Mucosa of rectum (tissue), 2 donors: ENCODE data around the gene CTSS.

Experiments used
- H3K27ac ChIP-seq, 2 donors: one replicate each; pipeline ENCODE4 v1.7.0; 2013; ENCODE audit warnings: inconsistent platforms in 2 of 2, low read depth in 2 of 2, low read length in 2 of 2
- H3K27me3 ChIP-seq, 2 donors: one replicate each; pipeline ENCODE4 v1.7.0; 2013; ENCODE audit warnings: low read length in 2 of 2; ENCODE audit not compliant: control insufficient read depth in 2 of 2, insufficient read depth in 2 of 2
- H3K36me3 ChIP-seq, 2 donors: one replicate each; pipeline ENCODE4 v1.7.0; 2013; ENCODE audit warnings: low read length in 2 of 2; ENCODE audit not compliant: control insufficient read depth in 2 of 2, insufficient read depth in 2 of 2
- H3K4me1 ChIP-seq, 2 donors: one replicate each; pipeline ENCODE4 v1.7.0; 2013; ENCODE audit warnings: low read length in 2 of 2, mild to moderate bottlenecking in 1 of 2; ENCODE audit not compliant: control insufficient read depth in 2 of 2, insufficient read depth in 2 of 2
- H3K4me3 ChIP-seq, 2 donors: one replicate each; pipeline ENCODE4 v1.7.0; 2013; ENCODE audit warnings: low read length in 2 of 2
- H3K9ac ChIP-seq, 2 donors: one replicate each; pipeline ENCODE4 v1.7.0; 2013; ENCODE audit warnings: low read length in 2 of 2, low read depth in 1 of 2, mild to moderate bottlenecking in 1 of 2
- H3K9me3 ChIP-seq, 2 donors: one replicate each; pipeline ENCODE4 v1.7.0; 2013; ENCODE audit warnings: low read length in 2 of 2; ENCODE audit not compliant: control insufficient read depth in 2 of 2
- donor health status: healthy.
- donor health status: Normal muscosa, but diverticular disease.

The CTSS gene

DNA sequence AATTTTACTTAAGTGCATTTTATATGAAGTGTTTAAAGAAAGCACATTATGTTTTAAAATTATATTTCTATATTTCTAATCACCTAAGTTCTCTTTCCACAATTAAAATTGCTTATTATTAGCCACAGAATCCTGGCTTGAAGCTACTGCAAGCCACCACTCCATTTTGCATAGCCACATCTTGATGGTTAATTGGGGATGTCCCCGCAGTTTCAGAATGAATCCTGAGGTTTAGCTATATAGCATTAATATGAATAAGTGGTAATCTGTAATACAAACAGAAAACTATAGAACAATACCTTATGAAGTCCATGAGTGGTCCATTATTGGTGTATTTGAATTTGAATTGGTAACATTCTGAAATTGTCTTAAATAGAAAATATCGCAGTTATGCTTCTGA is 57.0 kb downstream of the CTSS start:
- no peaks in the 10 kb centered on the region for H3K9me3 ChIP-seq
- no peak overlapping the region for H3K27ac ChIP-seq
- no peaks in the 10 kb centered on the region for H3K4me1 ChIP-seq
- H3K27me3 ChIP-seq = no peaks in the 10 kb centered on the region
- no peaks in the 10 kb centered on the region for H3K36me3 ChIP-seq
- no peak overlapping the region for H3K9ac ChIP-seq
- H3K4me3 ChIP-seq = no peak overlapping the region

DNA sequence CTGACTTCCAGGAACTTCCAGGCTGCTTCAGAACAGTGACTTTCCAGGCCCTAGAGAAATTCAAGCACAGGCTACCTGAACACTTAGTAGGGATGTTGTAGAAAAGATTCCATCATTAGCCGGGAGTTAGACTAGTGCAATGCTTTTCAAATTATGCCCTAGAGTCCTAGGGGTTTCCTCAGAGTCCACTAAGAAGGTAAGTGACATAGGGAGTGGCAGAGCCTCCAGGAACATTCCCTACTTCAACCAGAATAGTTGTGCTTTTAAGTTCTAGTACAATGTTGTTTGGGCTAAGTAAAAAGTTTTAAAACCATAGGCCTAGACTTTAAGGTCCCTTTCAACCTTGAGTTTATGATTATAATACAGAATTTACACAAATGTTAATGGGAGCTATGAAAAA is 59.5 kb downstream of the CTSS start:
- no peaks in the 10 kb centered on the region for H3K4me1 ChIP-seq
- no peak overlapping the region for H3K4me3 ChIP-seq
- H3K9me3 ChIP-seq = no peaks in the 10 kb centered on the region
- no peaks in the 10 kb centered on the region for H3K36me3 ChIP-seq
- no peak overlapping the region for H3K9ac ChIP-seq
- H3K27ac ChIP-seq = no peak overlapping the region
- H3K27me3 ChIP-seq = no peaks in the 10 kb centered on the region

DNA sequence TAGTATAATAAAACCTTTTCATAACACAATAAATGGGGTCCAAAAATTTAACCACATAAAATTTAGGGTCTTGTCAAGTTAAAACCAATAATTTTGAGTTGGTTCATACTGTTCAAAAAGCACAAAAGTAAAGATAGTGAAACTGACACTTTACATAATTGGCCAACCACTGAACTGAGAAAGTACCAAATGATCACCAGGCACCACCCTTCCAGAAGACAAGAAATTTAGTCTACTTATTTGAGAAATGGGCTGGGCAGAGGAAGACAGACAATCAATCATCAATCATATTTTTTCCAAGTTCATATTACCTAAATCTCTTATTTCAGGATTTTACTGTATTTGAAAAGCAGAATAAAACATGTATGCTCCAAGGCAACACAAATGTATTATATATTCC is 62.2 kb downstream of the CTSS start:
- Histone ChIP-seq H3K27ac (no peak overlapping the region), H3K27me3 (no peaks in the 10 kb centered on the region), H3K9ac (no peak overlapping the region), H3K36me3 (no peaks in the 10 kb centered on the region), H3K4me3 (no peak overlapping the region), H3K4me1 (no peaks in the 10 kb centered on the region), H3K9me3 (no peaks in the 10 kb centered on the region)

DNA sequence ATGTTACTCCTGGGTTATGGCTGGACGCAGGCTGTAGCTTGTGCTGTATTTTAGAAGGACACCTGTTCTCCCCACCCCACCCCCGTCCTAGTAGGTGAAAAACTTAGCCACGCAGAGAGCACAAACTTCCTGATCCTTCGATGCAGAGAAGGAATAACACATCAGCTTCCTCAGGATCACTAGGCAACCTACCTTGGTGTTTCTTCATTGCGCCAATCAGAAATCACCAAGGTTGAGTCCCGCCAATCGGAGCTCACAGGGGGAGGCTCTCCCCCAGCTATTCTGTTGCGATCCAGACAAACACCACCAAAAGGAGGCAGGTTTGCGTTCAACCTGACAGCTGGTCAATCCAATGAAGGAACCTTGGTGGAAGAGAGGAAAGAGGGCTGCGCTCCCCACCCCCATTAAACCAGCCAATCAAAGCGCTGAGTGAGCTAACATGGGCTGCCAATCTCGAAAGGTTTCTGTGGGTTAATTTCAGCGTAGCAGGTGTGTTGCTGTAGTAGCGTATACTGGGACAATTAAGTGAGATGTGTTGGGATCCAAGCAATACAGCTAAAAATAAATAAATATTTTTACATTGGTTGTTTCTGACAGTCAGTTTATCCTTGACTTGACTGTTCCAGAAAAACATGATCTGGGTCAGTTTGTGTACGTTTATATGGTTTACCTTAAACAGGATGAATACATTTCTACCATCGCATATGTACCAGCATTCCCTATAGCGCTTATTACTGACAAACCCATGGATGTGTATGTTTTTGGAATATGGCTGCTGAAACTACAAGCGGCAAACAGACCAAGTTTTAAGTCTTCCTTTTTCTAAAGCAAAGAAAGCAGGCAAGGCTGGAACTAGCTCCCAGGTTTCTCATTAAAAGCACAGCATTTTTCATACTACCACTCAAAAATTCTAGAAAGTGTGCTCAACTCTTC is 68.3 kb downstream of the CTSS start, which contains the start of gene GOLPH3L:
TSS of gene GOLPH3L (minus strand) at position 160 of the 933 bp plus-strand sequence. CDS start 2,316 bp downstream, outside the sequence.
- Histone ChIP-seq H3K27ac (peak within 1 kb of the TSS; percentile 84), H3K4me3 (peak within 1 kb of the TSS; percentile 84 to 97), H3K36me3 (peaks cover 18 to 21% of the 10 kb centered on the region in 2 donors), H3K9me3 (no peaks in the 10 kb centered on the region), H3K9ac (peak within 1 kb of the TSS; percentile 73 to 76), H3K27me3 (no peaks in the 10 kb centered on the region), H3K4me1 (peaks cover 8 to 13% of the 10 kb centered on the region in 2 donors)

DNA sequence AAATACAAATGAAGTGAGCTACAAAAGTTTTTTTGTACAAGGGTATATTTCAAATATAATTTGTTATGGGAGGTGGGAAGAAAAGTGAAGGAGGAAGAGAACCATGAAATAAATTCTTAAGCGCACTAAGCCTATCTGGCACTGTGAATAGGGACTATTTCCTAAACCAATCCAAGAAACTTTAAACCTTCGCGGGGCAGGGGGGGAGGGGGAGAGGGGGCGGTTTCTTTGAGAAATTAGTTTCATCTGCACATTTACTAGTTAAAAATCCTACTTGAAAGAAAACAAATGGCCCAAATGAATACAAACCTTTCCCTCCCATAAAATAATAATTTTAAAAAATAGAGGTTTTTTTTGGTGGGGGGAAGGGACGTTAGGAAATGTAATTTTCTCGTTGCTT is 69.0 kb downstream of the CTSS start:
- peaks cover 19 to 24% of the 10 kb centered on the region in 2 donors for H3K36me3 ChIP-seq
- peak overlapping the region; percentile 84 to 97 for H3K4me3 ChIP-seq
- peaks cover 8 to 13% of the 10 kb centered on the region in 2 donors for H3K4me1 ChIP-seq
- no peaks in the 10 kb centered on the region for H3K9me3 ChIP-seq
- H3K27ac ChIP-seq = peak overlapping the region; percentile 84
- peak overlapping the region; percentile 73 to 76 for H3K9ac ChIP-seq
- no peaks in the 10 kb centered on the region for H3K27me3 ChIP-seq

DNA sequence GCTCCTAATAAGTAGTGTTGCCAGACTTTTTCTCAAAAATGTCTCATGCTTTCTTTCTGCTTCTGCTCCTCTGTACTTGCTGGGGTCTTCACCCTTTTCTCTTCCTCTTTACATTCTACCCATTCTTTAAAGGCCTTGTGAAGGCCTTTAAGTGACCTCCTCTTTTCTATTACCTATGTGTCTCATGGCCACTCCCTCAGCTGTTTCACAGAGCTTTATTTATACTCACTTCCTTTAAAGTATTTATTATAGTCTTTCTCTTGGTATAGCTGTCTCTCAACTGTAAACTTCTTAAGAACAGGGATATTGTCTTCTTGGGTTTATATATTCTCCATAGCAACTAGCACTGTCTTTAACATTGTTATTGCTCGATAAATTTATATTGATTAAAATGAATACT is 69.4 kb downstream of the CTSS start:
- no peaks in the 10 kb centered on the region for H3K27me3 ChIP-seq
- H3K36me3 ChIP-seq = peaks cover 19 to 24% of the 10 kb centered on the region in 2 donors
- H3K4me1 ChIP-seq = peaks cover 8 to 13% of the 10 kb centered on the region in 2 donors
- peak overlapping the region; percentile 84 to 97 for H3K4me3 ChIP-seq
- no peaks in the 10 kb centered on the region for H3K9me3 ChIP-seq
- peak overlapping the region; percentile 60 to 61 for H3K9ac ChIP-seq
- H3K27ac ChIP-seq = peak overlapping the region; percentile 84

DNA sequence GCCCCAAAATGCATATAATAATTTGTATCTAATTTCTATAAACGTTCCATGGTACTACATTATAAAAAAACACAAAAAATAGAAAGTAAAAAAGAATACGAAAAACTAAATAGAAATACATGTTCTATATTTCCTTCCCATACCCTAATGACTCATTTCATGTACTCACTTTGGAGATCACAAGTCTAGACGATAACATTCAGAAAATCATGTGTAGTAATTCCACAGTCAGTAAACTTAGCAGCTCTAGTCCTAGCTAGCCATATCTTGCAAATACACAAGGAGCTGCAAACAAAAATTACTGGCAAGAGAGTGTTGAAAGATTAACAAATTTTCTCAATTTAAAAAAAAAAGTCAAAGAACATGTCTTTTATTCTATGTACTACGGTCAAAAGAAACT is 70.0 kb downstream of the CTSS start:
- Histone ChIP-seq H3K9ac (peak overlapping the region; percentile 32 to 61), H3K4me1 (peaks cover 8 to 13% of the 10 kb centered on the region in 2 donors), H3K27me3 (no peaks in the 10 kb centered on the region), H3K36me3 (peaks cover 24% of the 10 kb centered on the region in 2 donors), H3K4me3 (peak overlapping the region; percentile 84 to 97), H3K27ac (peak overlapping the region; percentile 16 to 51), H3K9me3 (no peaks in the 10 kb centered on the region)

DNA sequence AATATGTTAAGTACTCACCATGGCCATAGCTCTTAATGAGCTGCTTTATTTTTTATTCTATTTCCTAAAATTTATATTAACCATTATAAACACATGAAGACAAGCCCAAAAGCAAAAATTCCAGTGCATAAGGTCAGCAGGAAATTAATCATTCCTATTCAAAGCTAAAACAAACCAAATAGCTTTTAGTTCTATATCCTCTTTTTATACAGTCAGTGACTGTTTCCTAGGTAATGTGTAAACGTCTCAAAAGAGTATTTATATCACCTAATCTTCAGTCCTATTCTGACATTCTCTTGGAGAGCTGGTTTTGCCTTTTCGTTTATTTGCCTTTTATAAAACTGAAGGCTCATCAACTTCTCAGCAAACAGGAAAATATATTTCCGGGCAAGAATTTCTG is 72.9 kb downstream of the CTSS start:
- Histone ChIP-seq H3K9me3 (no peaks in the 10 kb centered on the region), H3K36me3 (peaks cover 31 to 35% of the 10 kb centered on the region in 2 donors), H3K27me3 (no peaks in the 10 kb centered on the region), H3K4me3 (no peak overlapping the region), H3K9ac (no peak overlapping the region), H3K4me1 (peaks cover 8 to 13% of the 10 kb centered on the region in 2 donors), H3K27ac (no peak overlapping the region)

DNA sequence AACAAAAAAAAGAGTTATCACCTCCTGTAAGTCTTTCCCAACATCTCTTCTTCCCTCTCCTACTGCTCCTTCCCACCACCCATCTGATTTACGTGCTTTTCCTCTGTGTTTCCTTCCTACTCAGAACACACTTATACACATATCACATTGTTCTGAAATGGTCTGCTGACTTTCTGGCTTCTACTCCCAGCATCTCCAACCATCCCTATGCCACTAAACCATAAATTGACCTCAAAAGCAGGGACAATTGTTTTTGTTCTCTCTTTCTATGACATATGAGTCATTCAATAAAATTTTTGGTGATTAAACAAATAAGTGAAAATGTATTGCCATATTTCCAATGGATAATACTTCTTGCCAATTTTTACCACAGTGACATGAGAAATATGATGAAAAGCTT is 76.8 kb downstream of the CTSS start:
- no peak overlapping the region for H3K27ac ChIP-seq
- H3K9me3 ChIP-seq = no peaks in the 10 kb centered on the region
- peaks cover 0 to 2% of the 10 kb centered on the region in 2 donors for H3K4me1 ChIP-seq
- no peaks in the 10 kb centered on the region for H3K27me3 ChIP-seq
- peaks cover 24 to 25% of the 10 kb centered on the region in 2 donors for H3K36me3 ChIP-seq
- no peak overlapping the region for H3K4me3 ChIP-seq
- no peak overlapping the region for H3K9ac ChIP-seq

DNA sequence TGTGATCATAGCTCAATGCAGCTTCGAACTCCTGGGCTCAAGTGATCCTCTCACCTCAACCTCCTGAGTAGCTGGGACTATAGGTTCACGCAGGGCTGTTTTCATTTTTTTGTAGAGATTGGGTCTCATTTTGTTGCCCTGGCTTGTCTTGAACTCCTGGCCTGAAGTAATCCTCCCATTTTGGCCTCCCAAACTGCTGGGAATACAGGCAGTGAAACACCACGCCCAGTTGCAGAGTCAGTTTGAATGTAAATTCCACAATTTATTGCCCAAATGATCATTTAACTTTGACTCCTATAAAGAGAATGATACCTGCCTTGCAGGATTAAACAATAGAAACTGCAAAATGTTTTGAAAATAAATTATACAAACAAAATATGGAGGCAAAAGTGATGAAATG is 79.3 kb downstream of the CTSS start:
- no peaks in the 10 kb centered on the region for H3K9me3 ChIP-seq
- no peak overlapping the region for H3K9ac ChIP-seq
- H3K4me3 ChIP-seq = no peak overlapping the region
- H3K36me3 ChIP-seq = peaks cover 17 to 26% of the 10 kb centered on the region in 2 donors
- H3K4me1 ChIP-seq = peaks cover 0 to 2% of the 10 kb centered on the region in 2 donors
- H3K27ac ChIP-seq = no peak overlapping the region
- no peaks in the 10 kb centered on the region for H3K27me3 ChIP-seq
